CD4-positive, alpha-beta T cell (primary cell): ENCODE results near the gene TPSB2. TPM values are rescaled to one million over a fixed set of nuclear protein-coding genes. Genes with fewer than 3 reads are reported as not detected.

Experiments
- ATAC-seq: fragments of 200-7000 bp; cut with Tn5 transposase; one replicate; pipeline ENCODE4 v1.10.0; 2022; ENCODE audit warnings: mild to moderate bottlenecking; ENCODE audit not compliant: poor library complexity
- CTCF ChIA-PET: fragments of 350-600 bp; sonication (Branson Sonifier 250); formaldehyde crosslinking; loops from one replicate; lab custom pipeline; 2021; ENCODE audit warnings: antibody characterized with exemption, inconsistent platforms; lab: Charles Lee
- POLR2A ChIA-PET: fragments of 350-600 bp; sonication (Branson Sonifier 250); formaldehyde crosslinking; loops from one replicate; lab custom pipeline; 2021; ENCODE audit warnings: antibody characterized with exemption, inconsistent platforms; lab: Charles Lee
- DNase-seq, 14 experiments: peaks; one replicate each; pipeline ENCODE4 v3.0.0-alpha.2; 2013 to 2020; ENCODE audit warnings: mixed read lengths in 2 of 14
- H3K27ac ChIP-seq, 2 donors: one replicate each; pipeline versions ENCODE4 v1.5.1 to v1.7.0; 2013; ENCODE audit warnings: low read length in 2 of 2, low read depth in 1 of 2, mild to moderate bottlenecking in 1 of 2
- H3K27me3 ChIP-seq, 2 experiments: 1 replicate in 1 of 2; 2 replicates in 1 of 2; pipeline versions ENCODE4 v1.6.1 to v1.7.0; 2013; ENCODE audit warnings: low read length in 2 of 2, control low read depth in 1 of 2, mild to moderate bottlenecking in 1 of 2, moderate library complexity in 1 of 2; ENCODE audit not compliant: insufficient read depth in 2 of 2, control insufficient read depth in 1 of 2
- H3K36me3 ChIP-seq: one replicate; pipeline ENCODE4 v1.6.1; 2013; ENCODE audit warnings: low read length, control low read depth; ENCODE audit not compliant: insufficient read depth
- H3K4me1 ChIP-seq: one replicate; pipeline ENCODE4 v1.6.1; 2013; ENCODE audit warnings: low read length, control low read depth; ENCODE audit not compliant: insufficient read depth
- H3K4me3 ChIP-seq: one replicate; pipeline ENCODE4 v1.5.1; 2013; ENCODE audit warnings: mild to moderate bottlenecking, low read length, moderate library complexity
- H3K9me3 ChIP-seq, 2 experiments: 1 replicate in 1 of 2; 2 replicates in 1 of 2; pipeline versions ENCODE4 v1.6.1 to v1.7.0; 2013; ENCODE audit warnings: low read length in 2 of 2, mild to moderate bottlenecking in 2 of 2, control low read depth in 1 of 2, moderate library complexity in 1 of 2; ENCODE audit not compliant: control insufficient read depth in 1 of 2, insufficient read depth in 1 of 2
- H3K27ac Mint-ChIP-seq: one replicate; pipeline ENCODE4 v1.8.0; 2020; ENCODE audit warnings: mixed read lengths
- H3K27me3 Mint-ChIP-seq: one replicate; pipeline ENCODE4 v1.8.0; 2021; ENCODE audit warnings: mixed read lengths
- H3K36me3 Mint-ChIP-seq: one replicate; pipeline ENCODE4 v1.8.0; 2021; ENCODE audit warnings: low read depth, mixed read lengths
- H3K4me1 Mint-ChIP-seq: one replicate; pipeline ENCODE4 v1.8.0; 2021; ENCODE audit warnings: low read depth, mixed read lengths
- H3K4me3 Mint-ChIP-seq: one replicate; pipeline ENCODE4 v1.8.0; 2020; ENCODE audit warnings: mild to moderate bottlenecking, mixed read lengths
- H3K9me3 Mint-ChIP-seq: one replicate; pipeline ENCODE4 v1.8.0; 2020; ENCODE audit warnings: mixed read lengths
- CTCF ChIP-seq: fragments of 200-600 bp; IDR thresholded peaks from one replicate; pipeline ENCODE4 v1.8.0; 2022; ENCODE audit warnings: antibody characterized with exemption, mild to moderate bottlenecking
- intact Hi-C, 2 experiments: fragments of 100-400 bp; cut with DNase I in 1 of 2; cut with micrococcal nuclease in 1 of 2; formaldehyde crosslinking; loops; one replicate each; pipeline versions ENCODE4 v1.15.1 to v1.9.0; 2023 to 2025; cut with DNase I, micrococcal nuclease
- total RNA-seq, 174 experiments: library from RNA in 2 of 174; stranded (reverse) in 2 of 174; gene quantifications; one replicate each; pipeline ENCODE4 v1.2.3 and lab custom pipeline; 2021 to 2026

The TPSB2 gene
- total RNA-seq, 2 experiments from 2014 or later: not detected

- peaks cover 0 to 8% of the 10 kb centered on the region in 2 experiments for H3K9me3 ChIP-seq
- H3K4me1 ChIP-seq: peaks cover 16% of the 10 kb centered on the region
- no peak overlapping the region for H3K4me3 ChIP-seq
- no peak for TF ChIP-seq CTCF
- no peaks in the 10 kb centered on the region for H3K36me3 ChIP-seq
- no peak overlapping the region for H3K27ac Mint-ChIP-seq
- H3K9me3 Mint-ChIP-seq: no peaks in the 10 kb centered on the region
- ATAC-seq (no peak), DNase-seq (no peak)
- intact Hi-C loops: no loop called here
- H3K36me3 Mint-ChIP-seq: no peaks in the 10 kb centered on the region
- H3K4me1 Mint-ChIP-seq: peaks cover 5% of the 10 kb centered on the region
- POLR2A ChIA-PET: no interaction called here
- no peaks in the 10 kb centered on the region for H3K27me3 Mint-ChIP-seq
- no peaks in the 10 kb centered on the region for H3K27me3 ChIP-seq
- CTCF ChIA-PET: no interaction called here
- no peak overlapping the region for H3K27ac ChIP-seq
- H3K4me3 Mint-ChIP-seq: no peak overlapping the region
Measured at GRCh38 chr16:1209081-1209480, 20.9 kb downstream of the TPSB2 start.

- Mint-ChIP-seq H3K27me3 (no peaks in the 10 kb centered on the region), H3K27ac (no peak overlapping the region), H3K36me3 (no peaks in the 10 kb centered on the region), H3K9me3 (no peaks in the 10 kb centered on the region), H3K4me3 (peak overlapping the region; percentile 86), H3K4me1 (peaks cover 5% of the 10 kb centered on the region)
- ATAC-seq (peak; percentile 68), DNase-seq (peak in 5 of 14 experiments; percentile 15 to 42 (median 26))
- H3K4me3 ChIP-seq: peak overlapping the region; percentile 16
- H3K4me1 ChIP-seq: peaks cover 16% of the 10 kb centered on the region
- no peak overlapping the region for H3K27ac ChIP-seq
- ChIA-PET POLR2A (no interaction called here), CTCF (no interaction called here)
- intact Hi-C loops: no loop called here
- TF ChIP-seq CTCF: no peak
- peaks cover 0 to 8% of the 10 kb centered on the region in 2 experiments for H3K9me3 ChIP-seq
- H3K36me3 ChIP-seq: no peaks in the 10 kb centered on the region
- no peaks in the 10 kb centered on the region for H3K27me3 ChIP-seq
Measured at GRCh38 chr16:1208239-1208830, 21.6 kb downstream of the TPSB2 start.

- Mint-ChIP-seq H3K9me3 (no peaks in the 10 kb centered on the region), H3K4me3 (peak overlapping the region; percentile 54), H3K27me3 (no peaks in the 10 kb centered on the region), H3K27ac (no peak overlapping the region), H3K4me1 (peaks cover 5% of the 10 kb centered on the region), H3K36me3 (no peaks in the 10 kb centered on the region)
- CTCF ChIA-PET: no interaction called here
- DNase-seq (peak in 10 of 14 experiments; percentile 8 to 63 (median 36)), ATAC-seq (peak; percentile 64)
- Histone ChIP-seq H3K4me3 (peak overlapping the region; percentile 28), H3K4me1 (peaks cover 16% of the 10 kb centered on the region), H3K27ac (no peak overlapping the region), H3K9me3 (peaks cover 0 to 14% of the 10 kb centered on the region in 2 experiments), H3K36me3 (no peaks in the 10 kb centered on the region), H3K27me3 (no peaks in the 10 kb centered on the region)
- intact Hi-C loops: no loop called here
- no peak for TF ChIP-seq CTCF
- POLR2A ChIA-PET: no interaction called here
Measured at GRCh38 chr16:1206786-1207185, 23.2 kb downstream of the TPSB2 start.
